Cardiac septum (tissue), 1 donor: ENCODE data around the gene TOP1. TPM values are rescaled to one million over a fixed set of nuclear protein-coding genes. Genes with fewer than 3 reads are reported as not detected.

Experiments used
- DNase-seq: peaks from one replicate; pipeline ENCODE4 v3.0.0-alpha.2; 2020; ENCODE audit warnings: low spot score
- intact Hi-C: fragments of 100-400 bp; cut with DNase I; formaldehyde crosslinking; loops from one replicate; pipeline ENCODE4 v1.14.0; 2022
- total RNA-seq: library from RNA; stranded (reverse); fragmentation: NEBNext Ultra II Directional; extraction: Animal tissue kit (Norgen Biotek cat#: 25700); gene quantifications from one replicate; pipeline ENCODE4 v1.2.1, GENCODE V29; 2021
- donor health status: DM: no; HTN: no; CAD: no.

Gene TOP1
- total RNA-seq, 1 donor from 2014 or later = 23.5 TPM

DNA sequence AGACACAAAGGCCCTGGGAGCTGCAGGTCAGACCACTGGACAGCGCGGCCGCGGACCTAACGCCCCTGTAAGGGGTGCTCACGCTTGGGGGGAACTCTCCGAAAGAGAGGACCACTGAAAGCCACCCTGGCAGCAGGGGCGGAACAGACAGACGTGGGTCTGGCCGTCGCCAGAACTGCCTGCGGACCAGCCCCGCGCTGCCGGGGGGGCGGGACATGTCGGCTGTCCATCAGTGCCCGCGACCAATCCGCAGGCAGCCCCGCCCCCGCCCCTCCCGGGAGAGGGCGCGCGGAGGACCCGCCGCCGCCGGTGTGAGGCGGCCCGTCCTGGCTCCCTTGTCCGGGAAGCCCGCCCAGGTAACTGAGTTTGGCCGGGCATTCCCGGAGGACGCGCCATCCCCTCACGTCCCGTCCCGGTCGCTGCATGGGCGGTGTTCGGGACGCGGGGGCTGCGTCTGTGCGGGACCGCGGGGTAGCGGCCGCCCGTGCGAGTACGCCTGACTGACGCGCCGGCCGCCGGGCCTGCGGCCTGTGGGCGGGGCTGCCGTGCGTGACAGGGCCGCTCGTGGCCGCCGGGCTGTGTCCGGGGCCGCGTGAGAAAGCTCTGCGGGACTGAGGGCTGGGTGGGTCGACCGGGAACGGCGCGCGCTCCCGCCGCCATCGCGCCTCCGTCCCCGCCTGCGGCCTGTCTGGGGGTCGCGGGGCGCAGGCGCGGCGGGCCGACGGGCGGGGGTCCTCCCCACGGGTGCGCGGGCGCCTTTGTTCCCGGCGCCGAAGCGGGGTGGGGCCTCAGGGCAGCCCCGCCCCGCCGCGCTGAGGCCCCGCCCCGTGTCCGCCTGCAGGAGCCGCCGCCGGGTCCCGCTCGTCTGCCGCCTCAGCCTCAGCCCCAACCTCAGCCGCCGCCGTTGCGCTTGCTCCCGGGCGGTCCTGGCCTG lies 108.3 kb downstream of the TOP1 start, which contains the start of gene PLCG1:
PLCG1 (plus strand) TSS at position 864 of the 934 bp plus-strand sequence. CDS start 99 bp downstream, outside the sequence.
- peak; percentile 94 for DNase-seq
- intact Hi-C loops = loop anchor here (2.0 to 5.0 kb wide), 3 partner anchors 35 to 180 kb away; partner anchors contain the start of gene ZHX3

DNA sequence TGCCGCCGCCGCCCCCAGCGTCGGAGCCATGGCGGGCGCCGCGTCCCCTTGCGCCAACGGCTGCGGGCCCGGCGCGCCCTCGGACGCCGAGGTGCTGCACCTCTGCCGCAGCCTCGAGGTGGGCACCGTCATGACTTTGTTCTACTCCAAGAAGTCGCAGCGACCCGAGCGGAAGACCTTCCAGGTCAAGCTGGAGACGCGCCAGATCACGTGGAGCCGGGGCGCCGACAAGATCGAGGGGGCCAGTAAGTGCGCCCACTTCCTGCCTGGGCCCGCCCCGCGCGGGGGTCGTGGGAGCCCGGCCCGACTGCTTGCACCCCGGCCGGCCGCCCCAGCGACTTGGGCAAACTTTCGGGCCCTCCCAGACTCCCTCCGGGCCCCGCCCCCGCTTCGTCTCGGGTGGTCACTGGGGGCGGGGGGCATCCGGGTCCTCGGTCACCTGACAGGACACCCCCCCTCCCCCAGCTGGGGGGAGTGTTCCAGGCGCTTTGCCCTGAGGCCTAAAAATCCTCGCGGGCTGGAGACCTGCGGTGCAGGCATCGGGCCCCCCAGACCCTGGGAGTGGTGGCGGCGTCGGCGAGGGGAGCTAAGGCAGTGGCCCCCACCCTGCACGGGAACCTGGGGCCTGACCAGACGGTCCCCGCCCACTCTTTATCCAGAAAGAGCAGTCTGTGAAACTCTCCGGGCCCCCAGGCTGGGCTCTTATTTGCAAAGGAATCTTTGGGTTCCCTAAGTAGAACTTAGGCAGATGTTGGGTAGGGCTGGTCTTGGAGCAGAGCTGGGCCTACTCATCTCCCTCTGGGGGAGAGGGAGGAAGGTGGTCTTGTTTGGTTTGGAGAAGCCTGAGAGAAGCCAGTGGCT lies 109.2 kb downstream of the TOP1 start:
- DNase-seq = peak; percentile 88
- intact Hi-C loops = loop anchor here (2.0 to 5.0 kb wide), 4 partner anchors 34 to 203 kb away; partner anchors contain the start of genes LPIN3 and ZHX3

DNA sequence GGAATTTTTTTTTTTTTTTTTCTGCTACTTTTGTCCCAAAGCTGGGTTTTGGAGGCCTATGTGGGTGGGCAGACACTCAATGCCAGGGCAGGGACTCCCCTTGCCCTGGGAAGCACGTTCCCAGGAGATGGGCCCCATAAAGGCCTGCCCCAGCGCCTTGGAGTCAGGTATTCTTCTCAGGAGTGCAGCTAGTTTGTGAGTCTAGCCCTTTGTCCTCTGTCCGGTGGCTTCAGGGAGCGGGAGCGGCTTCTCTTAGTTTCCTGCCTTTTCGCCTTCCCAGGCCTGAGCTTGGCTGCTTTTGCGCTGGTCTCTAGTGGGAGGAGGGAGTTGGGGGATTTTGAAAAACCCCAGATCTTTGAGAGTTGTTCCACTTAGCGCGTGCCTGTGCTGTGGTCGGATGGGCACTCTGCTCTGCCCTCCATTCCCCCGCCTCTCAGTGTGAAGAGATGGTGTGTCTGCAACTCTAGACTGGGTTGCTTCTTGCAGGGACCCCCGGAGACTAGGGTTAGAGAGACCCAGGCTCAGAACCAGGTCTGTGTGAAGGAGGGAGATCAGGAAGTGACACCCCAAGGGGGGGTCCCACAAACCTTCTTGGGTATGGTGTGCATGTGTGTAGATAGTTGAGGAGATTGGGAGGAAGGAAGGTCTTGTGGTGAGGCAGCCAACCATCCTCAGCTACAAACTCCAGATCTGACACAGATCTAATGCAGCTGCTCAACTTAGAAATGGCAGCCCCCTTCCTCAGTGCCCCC lies 110.0 kb downstream of the TOP1 start:
- intact Hi-C loops = loop anchor here (2.0 to 5.0 kb wide), 3 partner anchors 34 to 202 kb away; partner anchors contain the start of genes LPIN3 and ZHX3
- peak; percentile 60 for DNase-seq

DNA sequence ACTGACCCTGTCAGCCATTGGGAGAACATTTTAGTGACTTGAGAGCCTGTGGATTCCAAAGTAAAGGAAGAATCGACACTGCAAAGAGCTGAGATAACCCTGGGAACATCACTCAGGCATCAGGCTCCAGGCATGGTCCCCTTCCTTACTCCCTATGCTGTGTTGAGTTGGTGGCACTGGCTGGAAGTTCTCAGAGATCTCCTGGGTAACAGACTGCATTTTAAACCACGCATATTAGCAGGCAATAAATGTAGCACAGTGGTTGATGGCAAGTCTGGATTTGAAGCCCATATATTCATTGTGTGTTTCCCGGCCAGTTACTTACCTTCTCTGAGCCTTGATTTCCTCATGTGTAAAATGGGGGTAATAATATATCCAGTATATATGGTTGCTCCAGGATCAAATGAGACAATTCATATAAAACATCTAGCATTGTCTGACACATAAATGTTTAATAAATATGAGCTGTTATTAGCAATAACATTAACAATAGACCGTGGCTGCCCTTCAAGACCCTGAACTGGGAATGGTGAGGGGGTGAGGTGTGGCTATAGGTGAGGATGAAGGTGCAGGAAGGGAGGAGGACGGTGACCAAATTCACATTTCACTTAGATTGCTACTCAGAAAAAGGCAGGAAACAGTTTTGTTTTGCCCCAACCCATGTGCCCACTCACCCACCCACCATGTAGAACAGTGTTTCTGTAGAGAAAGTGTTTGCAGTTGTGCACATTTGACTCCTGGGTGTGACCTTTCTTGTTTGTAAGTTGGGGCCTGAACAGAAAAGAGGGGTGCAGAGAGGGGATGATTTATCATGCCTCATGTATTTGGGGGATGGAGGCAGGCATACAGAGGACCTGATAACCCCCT lies 110.8 kb downstream of the TOP1 start:
- peak; percentile 63 for DNase-seq
- intact Hi-C loops = loop anchor here (2.0 to 10.0 kb wide), 4 partner anchors 33 to 555 kb away; partner anchors contain the start of genes LPIN3 and ZHX3

DNA sequence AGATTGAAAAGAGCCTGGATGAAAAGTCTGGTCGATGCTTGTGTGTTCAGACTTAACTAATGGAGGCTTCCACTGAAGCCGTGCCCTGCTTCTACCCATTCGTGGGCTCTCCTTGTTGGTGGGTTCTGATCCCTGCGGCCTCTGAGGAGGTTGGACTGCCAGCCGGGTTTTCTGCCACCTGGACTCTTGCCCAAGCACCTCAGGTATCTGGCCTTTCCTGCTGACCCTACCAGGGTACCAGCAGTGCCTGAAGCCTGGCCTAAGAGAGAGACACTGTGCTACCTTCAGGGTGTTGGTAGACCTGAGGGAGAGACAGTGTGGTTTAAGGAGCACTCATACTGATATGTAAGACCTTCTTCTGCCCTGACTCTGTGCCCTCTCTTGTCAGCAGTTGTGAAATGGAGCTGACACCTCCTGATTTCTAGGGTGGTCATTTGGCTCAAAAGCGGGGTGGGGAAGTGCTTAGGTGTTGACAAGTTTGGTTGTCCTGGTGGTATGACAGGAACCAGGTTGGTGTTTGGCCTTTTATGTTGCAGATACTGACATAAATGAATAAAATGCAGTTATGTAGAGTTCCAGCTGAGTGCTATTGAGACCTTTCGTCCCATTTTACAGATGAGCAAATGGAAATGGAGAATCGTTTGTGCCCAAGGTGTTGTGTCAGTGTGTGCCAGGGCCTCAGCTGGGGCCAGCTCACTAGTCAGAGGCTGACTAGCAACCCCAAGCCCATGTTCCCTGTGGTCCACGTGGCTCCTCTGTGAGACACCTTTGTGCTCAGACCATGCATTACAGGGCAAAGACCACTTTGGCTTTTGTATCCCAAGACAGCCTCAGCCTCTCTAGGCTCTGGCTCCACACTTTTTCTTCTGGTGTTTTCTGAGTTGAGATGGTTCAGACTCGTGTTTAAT lies 111.9 kb downstream of the TOP1 start:
- peak; percentile 74 for DNase-seq
- intact Hi-C loops = loop anchor here (10.0 kb wide), 1 partner anchor 554 kb away; no protein-coding TSS in a partner anchor

DNA sequence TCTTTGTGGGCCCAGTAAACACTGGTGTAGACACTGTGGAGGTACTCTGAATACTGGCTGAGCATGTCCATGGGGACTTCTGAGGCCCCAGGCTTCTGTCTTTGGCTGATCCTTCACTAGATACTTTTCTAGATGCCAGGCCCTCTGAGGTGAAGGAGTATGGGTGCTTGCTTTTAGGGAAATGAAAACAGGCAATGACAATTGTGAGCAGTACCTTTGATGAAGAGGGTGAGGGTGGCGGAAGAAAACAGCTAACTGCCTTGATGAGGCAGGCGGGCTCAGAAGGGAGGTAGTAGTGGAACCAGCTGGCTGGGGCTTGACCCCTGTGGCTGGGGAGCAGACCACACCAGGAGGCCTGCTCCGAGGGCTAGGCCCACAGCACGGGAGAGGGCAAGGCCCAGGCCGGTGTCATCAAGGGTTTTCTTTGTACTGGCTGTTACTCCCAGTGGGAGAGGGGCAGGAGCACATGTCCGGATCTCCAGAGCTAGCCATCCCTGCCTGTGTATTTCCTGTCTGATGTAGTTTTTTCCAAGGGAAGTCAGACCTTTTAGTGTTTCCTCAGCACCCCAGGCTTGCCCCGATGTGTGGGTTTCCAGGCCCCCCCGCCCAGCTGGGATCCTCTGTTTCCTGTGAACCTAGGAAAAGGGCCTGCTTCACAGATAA lies 112.7 kb downstream of the TOP1 start:
- peak; percentile 77 for DNase-seq
- intact Hi-C loops = loop anchor here (10.0 kb wide), 1 partner anchor 554 kb away; no protein-coding TSS in a partner anchor

DNA sequence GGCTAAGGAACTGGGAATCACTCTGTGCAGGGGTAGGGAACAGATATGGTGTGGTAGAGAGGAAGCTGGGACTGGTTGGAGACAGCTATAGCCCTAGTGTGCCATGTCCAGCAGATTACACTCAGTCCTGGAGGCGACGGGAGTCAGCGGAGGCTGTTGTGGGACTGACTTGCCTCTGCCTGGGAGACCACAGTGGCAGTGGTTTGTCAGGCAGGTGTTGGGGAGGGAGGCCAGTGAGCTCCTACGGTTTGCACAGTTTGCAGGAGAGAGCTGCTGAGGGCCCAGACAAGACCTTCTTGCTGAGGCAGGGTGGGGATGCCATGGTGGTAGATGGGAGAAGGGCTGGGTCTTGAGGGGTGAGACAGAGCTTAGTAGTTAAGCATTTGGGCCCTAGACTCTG lies 113.6 kb downstream of the TOP1 start:
- DNase-seq = no peak
- intact Hi-C loops = loop anchor here (10.0 kb wide), 1 partner anchor 553 kb away; no protein-coding TSS in a partner anchor

DNA sequence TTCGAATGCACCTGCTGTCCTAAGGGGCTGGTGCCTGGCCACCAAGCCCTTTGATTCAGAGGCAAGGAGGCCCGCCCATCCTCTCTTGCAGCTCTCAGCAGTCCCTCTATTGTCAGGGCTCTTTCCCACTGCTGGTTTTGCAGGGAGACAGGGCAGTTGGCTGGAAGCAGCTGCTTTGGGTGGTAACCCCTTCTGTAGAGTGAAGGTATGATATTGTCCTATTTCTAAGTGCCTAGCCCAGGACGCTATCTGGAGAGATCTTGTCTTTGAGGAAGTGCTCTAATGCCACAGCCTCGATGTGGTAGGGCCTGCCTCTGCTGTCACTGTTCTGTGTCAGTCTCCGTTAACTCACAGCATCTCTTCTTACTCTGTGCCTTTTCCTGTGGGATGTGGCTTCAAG lies 114.3 kb downstream of the TOP1 start:
- DNase-seq = no peak
- intact Hi-C loops = loop anchor here (10.0 kb wide), 1 partner anchor 552 kb away; no protein-coding TSS in a partner anchor

DNA sequence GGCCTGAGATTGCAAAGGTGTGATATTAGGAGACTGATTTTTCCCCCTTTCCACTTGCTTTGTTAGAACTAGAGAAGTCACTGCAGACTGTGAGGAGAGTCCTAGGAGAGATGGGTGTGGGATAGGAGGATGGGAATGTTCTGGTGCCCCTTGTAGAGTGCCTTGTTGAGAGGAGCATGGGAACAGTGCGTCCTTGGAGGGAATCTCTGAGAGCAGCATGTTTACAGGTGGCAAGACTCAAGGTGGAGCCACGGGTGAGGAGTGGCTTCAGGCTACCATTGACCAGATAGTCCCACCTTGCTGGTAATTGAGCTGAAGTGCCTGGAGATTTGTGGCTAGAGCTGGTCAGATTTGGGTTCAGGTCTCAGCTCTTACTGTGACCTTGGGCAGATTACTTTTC lies 114.7 kb downstream of the TOP1 start:
- DNase-seq = no peak

DNA sequence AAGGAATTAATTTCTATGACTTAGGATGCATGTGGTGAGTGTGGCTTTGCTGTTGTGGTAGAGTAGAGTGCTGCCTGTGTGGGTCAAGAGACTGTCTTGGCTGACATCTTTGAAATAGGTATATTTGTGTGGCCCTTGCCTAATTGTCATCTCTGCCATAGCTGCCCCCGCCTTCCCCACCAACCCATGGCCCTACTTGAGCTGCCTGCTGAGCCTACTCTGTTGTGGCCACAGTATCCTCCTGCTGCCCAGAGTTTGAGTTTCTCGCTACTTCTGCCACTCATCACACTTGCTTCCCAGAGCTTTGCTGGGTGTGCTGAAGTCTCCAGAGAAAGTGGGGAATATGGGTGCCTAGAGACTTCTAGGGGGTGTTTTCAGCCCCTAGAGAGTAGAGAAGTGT lies 116.7 kb downstream of the TOP1 start:
- intact Hi-C loops = loop anchor here (10.0 kb wide), 1 partner anchor 549 kb away; no protein-coding TSS in a partner anchor

More for the DNA sequence above, 114.7 kb downstream of the TOP1 start:
- intact Hi-C loops = loop anchor here (10.0 kb wide), 1 partner anchor 551 kb away; no protein-coding TSS in a partner anchor

DNA sequence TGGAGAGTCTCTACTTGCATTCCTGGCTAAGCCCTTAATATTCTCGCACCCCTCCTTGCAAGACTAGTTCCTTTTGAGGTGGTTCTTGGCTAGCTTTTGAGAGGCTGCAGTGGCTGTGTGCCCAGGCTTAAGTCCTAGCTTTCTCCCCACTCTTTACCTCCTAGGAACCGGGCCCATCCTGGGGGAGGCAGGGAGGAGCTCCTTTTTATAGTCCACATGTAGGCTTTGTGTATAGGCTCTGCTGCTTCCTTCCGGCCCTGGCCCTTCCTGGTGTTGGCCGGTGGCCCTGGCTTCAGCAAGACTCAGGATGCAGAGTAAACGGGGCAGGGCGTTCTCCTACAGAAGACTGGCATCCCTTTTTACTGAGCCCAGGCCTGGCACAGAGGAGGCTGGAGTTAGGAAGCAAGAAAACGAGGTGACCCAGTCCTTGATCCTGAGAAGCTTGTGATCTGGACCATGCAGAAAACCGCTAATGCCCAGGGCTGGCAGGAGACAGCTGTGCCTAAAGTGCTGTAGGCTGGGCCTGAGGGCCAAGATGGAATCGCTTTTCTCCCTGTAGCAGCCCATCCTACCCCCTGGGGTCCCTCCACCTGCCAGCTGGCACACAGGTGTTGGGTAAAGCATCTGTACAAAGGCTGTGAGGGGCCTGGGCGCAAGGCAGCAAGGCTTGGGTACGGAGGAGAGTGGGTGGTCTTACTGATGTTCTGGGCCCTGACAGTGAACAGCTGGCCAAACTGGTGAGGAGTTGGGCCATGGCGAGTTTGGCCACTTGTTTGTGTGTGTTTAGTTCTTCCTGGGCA lies 117.4 kb downstream of the TOP1 start:
- intact Hi-C loops = loop anchor here (10.0 kb wide), 1 partner anchor 549 kb away; no protein-coding TSS in a partner anchor
- DNase-seq = peak; percentile 86

More for the DNA sequence above, 116.7 kb downstream of the TOP1 start:
- DNase-seq = no peak

DNA sequence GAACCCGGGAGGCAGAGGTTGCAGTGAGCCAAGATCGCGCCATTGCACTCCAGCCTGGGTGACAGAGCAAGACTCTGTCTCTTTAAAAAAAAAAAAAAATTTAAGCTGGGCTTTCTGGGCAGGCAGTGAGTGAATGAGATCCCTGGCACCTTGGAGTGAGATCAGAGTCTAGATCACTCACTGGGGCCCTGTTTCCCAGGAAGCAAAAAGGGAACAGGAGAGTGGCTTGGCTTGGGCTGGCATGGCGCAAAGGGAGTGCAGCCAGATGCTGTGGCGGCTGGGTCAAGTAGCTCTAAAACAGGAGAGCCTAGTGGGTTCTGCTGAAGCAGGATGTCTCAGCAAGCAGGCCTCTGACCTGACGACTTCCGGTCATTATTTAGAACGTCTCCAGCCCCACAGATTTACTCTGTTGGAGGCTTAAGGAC lies 119.2 kb downstream of the TOP1 start:
- peak; percentile 82 for DNase-seq
- intact Hi-C loops = loop anchor here (10.0 kb wide), 1 partner anchor 547 kb away; no protein-coding TSS in a partner anchor

DNA sequence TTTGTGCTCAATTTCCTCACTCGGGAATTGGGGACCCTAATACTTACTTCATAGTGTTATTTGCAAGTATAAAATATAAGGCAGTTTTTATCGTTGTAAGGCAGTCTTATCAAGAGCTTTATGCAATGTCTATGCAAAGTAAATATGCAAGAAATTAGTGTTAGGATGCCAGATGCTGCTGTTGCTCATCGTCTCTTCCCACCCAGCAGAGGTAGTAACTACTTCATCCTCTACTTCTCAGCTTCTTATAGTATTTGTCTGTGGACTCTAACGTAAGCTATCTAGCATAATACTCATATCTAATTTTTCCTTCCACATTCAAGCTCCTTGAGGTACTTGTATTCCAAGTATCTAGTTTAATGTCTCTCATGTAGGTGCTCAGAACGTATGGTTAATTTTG lies 120.3 kb downstream of the TOP1 start:
- DNase-seq = no peak

DNA sequence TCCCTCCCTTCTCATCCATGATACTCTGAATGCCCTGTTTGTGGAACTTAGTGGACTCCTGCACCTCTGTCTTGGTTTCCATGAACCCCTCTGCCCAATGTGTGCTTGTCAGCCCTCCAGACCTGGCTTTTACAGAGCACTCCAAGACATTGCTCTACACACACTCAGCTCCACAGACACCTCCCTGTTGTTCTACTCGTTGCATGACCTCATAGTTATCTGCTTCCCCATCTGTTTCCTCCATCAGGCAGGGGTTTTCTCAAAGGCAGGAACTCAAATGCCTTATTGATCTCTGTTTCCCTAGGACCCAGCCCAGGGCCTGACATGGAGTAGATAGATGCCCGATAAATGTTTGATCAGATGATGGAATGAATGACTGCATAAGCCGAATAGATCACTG lies 122.0 kb downstream of the TOP1 start:
- DNase-seq = no peak
- intact Hi-C loops = no loop called here

More for the DNA sequence above, 120.3 kb downstream of the TOP1 start:
- intact Hi-C loops = loop anchor here (10.0 kb wide), 1 partner anchor 546 kb away; no protein-coding TSS in a partner anchor
